ENCODE measurements around the gene UNK.

DNA sequence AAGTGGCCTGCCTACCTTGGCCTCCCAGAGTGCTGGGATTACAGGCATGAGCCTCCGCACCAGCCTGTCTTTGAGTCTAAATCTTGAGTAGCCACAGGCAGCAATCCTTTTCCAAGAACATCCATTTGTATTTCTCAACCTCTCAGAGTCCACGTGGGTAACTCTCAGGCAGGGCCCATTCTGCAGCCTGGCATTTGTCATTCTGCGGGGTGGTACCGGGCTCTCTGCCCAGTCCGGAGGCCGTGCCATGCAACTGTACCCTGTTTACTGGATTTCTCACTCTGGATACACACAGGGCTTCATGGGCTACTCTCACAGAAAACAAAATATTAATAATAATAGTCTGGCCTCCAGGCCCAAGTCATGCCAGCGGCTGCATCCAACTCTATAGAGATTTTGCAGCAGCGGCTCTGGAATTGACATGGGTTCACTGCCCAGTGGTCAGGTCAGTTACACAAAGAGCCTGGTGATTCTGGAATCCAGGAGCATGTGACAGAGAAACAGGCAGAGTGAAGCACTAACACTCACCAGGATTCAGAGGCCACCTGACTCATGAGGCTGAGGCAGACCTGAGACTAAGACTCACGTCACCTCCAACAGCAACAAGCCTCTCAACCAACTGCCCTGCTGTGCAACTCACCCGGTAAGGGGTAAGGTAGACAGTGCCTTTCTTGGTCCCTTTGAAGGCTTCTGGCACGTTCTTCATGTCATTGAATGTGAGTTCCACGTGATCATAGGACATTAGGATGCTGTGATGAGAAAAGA lies 66.5 kb downstream of the UNK start:
- TF ChIP-seq POLR2A (IDR thresholded peaks at IDR 0.05; ENCODE audit: low read depth, low read length) (no peak), POLR2AphosphoS5 (IDR thresholded peaks at IDR 0.05; ENCODE audit: low read depth, low read length) (no peak)

Measured in GM12892 (cell line).